GM12872 (cell line): ENCODE results near the gene SLC15A4.

Experiments
- CTCF ChIP-seq: IDR thresholded peaks from 3 replicates; pipeline ENCODE4 v1.5.1; 2011; ENCODE audit warnings: low read depth, mild to moderate bottlenecking, low read length, moderate library complexity; ENCODE audit not compliant: insufficient read depth

The SLC15A4 gene

DNA sequence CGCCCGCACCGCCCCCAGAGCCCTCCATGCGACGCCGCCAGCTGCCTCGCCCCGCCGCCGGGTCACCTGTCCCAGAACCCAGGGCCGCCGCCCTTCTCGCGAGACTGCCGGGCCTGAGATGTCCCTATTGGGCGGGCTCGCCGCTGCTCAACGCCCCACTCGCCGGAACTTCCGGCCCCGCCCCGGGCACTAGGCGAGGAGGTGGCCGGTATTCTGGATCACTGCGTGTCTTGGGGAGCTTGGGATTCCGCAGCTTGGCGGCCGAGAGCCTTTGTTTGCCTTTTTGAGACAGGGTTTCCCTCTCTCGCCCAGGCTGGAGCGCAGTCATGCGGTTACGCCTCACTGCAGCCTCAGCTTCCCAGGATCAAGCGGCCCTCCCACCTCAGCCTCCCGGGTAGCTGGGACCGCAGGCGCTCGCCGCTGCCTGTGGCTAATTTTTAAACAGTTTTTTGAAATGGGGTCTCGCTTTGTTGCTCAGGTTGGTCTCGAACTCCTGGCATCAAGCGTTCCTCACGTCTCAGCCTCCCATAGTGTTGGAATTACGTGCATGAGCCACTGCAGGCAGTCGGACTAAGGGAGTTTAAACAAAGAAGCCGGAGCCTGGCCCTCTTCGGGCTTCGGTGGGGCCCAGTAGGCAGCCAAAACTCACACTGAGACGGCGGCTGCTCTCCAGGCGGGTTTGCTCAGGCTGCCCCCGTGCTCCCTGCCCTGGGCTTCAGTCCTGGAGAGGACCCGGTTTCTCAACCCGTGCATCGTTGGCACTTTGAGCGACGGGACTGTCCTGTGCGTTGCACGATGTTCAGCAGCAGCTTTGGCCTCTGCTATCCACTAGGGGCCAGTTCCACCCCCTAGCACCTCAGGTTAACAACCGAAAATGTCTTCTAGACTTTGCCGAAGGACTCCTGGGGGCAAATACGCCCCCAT is at the start of gene SLC15A4:
TSS of gene SLC15A4 (minus strand) at position 43 of the 924 bp plus-strand sequence. CDS start at position 28, 15 bp downstream.
- TF ChIP-seq CTCF: peak; percentile 50

GRCh38 chr12:128872303-128872702 is 48.5 kb upstream of the SLC15A4 start:
- no peak for TF ChIP-seq CTCF

DNA sequence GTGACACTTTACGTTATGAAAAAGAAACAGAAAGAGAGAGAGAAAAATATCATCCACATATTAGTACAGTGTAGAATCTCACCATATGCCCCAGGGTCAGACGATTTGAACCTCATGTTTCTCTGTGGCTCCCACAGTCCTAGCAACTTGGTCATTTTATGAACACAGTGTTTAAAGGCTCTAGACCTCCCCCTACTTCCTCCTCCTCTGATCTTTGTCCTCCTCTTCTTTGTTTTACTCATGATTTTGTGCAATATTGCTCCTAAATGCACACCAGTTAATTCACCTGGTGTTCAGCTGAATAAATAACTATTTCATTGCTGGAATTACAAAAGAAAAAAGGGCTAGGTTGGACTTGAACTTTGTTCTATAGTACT is 47.7 kb upstream of the SLC15A4 start:
- TF ChIP-seq CTCF: no peak

- TF ChIP-seq CTCF: no peak
Observed at GRCh38 chr12:128867466-128867865, 43.7 kb upstream of the SLC15A4 start.

DNA sequence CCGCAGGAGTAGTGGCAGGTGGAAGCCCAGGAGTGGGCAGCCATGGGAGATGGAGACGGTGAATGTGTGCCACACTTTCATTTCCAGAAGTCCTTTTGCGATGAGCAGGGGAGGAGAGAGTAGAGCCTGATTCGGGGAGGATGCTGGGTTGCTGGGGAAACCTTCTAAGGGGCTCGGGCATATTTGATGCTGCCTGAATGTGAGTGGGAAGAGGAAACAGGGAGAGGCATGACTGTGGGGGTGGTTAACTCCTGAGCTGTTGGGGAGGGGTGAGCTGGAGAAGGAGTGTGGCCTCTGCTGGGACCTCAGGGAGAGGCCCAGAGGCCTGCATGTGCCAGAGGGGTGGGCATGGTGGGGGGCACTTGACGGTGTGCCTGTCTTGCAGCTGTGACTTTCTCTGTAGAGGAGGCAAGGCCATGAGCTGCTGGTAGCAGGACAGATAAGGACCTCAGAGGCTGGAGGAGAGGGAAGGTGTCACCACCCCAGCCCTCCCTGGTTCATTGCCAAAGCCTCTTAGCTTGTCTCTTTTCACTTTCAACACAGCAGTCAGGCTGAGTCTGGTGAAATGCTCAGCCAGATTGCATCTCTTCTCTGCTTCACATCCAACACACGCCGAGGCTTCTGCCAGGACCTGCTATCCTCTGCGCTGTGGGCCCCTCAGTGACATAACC is 40.9 kb upstream of the SLC15A4 start:
- TF ChIP-seq CTCF: no peak

DNA sequence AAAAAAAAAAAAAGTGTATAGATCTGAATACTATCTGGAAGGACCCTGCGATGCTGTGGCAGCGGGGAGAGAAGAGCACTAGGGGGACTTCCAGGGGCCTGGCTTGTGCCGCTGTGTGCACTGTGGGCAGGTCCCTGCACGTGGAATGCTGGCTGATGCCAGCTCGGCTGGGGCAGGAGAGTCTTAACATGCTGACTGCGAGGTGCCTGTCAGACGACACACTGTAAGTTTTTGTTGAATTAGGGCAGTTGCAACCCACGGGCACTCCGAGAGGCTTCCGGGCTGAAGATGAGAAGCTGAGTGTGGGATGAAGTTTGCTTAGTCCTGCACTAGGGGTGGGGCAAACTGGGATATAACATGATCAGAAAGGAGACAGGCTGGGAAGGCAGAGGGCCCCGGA is 40.2 kb upstream of the SLC15A4 start:
- no peak for TF ChIP-seq CTCF

DNA sequence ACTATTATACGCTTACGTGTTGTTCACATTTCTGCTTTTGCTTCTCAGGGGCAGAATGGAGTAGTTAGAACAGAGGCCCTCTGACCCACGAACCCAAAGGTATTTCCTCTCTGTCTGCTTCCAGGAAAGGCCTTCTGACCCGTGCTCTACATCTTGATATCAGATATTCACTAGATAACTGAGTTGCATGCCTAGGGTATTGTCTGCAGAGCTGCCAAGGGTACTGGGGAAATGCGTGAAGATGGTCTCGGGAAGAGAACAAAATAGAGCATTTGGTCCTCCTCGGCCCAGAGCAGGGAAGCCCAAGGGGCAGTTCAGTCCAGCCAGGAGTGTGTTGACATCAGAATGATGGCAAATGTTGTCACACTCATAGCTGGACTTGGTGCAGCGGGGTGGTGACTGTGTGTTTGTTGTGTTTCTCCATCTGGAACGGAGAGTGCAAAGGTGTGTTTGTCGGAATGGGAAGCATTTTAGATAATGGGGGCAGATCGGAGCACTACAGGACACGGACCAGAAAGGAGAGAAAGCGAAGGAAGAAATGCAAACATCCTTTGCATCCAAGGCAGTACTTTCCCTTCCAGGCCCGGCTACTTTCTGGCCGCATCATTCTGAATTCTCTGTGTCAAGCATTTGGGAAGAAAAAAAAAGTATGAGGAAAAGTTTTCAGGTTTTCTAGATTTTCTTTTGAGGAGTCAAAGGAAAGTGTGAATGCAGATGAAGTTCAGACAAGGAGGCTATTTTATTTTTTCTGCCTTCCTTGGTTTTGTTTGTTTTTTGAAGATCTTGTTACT is 37.7 kb upstream of the SLC15A4 start:
- TF ChIP-seq CTCF: no peak
